ENCODE results near the gene SIPA1L3.

Gene SIPA1L3

DNA sequence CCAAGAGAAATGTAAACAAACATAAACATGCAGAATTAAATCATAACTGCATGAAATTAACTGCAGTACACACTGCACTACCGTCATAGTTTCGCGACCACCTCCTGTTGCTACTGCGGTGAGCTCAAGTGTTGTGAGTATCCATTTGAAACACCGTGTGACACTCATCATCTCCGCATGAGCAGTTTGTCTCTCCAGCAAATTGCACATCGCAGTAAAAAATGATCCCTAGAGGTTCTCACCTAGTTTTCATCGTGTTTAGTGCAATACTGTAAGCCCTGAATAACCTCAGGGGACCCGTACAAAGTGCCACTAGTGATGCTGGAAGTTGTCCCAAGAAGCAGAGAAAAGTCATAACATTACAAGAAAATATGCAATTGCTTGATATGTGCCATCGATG, 169.3 kb downstream of the SIPA1L3 start:
- DNase-seq = no peak

DNA sequence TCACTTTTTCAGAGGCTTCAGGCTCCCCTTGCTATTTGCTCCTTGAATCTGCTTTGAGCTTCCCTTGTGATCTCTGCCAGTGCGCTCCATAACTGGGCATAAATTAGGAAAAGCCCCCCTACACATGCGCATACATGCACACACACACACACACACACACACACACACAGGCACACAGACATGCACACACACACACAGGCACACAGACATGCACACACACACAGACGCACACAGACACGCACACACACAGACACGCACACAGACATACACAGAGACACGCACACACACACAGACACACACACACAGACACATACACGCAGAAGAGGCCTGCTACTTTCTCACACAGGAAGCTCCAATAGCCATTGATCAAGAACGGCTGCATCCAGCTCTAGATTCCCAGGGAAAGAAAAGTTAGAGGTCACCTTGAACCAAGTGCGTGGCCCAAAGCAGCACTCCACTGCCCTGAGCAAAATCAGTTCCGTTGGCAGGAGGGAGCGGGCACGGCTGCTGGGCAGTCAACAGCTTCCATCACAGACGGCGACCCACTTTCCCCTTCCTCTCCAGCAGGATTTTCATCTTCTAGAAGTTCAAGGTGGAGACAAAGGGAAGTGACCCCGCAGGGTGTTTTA, 171.4 kb downstream of the SIPA1L3 start:
- DNase-seq = no peak

DNA sequence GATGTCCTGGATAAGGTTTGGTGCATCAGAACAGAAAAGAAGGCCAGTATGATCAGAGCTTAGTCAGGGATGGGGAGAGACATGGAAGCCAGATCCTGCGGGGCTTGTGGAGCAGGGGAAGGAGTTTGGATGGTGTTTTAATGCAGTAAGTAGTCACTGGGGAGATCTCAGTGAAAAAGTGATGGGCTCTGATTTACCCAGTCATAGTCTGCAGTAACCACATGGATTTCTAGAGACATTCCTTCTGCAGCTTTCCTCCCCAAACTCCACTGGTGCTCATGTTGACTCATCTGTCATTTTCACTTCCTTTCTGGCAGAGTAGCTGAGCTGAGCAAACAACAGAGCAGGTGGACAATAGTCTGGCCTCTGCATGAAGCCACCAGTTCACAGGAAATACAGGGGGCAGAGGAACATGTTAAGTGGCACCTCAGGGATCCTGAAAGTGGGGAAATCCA, 172.9 kb downstream of the SIPA1L3 start:
- DNase-seq = no peak

DNA sequence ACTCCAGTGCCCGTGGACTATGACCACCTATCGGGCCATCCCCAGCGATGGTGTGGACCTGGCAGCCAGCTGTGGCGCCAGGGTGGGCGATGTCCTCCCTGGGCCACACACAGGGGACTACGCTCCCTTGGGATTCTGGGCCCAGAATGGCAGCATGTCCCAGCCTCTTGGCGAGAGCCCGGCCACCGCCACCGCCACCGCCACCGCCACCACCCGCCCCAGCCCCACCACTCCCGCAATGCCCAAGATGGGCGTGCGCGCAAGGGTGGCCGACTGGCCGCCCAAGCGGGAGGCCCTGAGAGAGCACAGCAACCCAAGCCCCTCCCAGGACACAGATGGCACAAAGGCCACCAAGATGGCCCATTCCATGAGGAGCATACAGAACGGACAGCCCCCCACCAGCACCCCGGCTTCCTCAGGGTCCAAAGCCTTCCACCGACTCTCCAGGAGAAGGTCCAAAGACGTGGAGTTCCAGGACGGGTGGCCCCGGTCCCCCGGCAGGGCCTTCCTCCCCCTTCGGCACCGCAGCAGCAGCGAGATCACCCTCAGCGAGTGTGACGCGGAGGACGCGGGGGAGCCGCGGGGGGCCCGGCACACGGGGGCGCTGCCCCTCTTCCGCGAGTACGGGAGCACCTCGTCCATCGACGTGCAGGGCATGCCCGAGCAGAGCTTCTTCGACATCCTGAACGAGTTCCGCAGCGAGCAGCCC, 174.7 kb downstream of the SIPA1L3 start:
- DNase-seq = no peak

DNA sequence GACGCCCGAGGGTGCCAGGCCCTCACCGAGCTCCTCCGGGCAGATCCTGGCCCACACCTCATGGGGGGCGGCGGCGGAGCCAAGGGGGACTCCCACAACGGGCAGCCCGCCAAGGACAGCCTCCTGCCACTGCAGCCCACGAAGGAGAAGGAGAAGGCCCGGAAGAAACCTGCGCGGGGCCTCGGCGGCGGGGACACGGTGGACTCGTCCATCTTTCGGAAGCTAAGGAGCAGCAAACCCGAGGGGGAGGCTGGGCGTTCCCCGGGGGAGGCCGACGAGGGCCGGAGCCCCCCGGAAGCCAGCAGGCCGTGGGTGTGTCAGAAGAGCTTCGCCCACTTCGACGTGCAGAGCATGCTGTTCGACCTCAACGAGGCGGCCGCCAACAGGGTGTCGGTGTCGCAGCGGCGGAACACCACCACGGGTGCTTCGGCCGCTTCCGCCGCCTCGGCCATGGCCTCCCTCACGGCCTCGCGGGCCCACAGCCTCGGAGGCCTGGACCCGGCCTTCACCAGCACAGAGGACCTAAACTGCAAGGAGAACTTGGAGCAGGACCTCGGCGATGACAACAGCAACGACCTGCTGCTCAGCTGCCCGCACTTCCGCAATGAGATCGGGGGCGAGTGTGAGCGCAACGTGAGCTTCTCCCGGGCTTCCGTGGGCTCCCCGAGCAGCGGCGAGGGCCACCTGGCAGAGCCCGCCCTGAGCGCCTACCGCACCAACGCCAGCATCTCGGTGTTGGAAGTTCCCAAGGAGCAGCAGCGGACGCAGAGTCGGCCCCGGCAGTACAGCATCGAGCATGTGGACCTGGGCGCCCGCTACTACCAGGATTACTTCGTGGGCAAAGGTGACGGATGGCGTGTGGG, 175.5 kb downstream of the SIPA1L3 start:
- no peak for DNase-seq

DNA sequence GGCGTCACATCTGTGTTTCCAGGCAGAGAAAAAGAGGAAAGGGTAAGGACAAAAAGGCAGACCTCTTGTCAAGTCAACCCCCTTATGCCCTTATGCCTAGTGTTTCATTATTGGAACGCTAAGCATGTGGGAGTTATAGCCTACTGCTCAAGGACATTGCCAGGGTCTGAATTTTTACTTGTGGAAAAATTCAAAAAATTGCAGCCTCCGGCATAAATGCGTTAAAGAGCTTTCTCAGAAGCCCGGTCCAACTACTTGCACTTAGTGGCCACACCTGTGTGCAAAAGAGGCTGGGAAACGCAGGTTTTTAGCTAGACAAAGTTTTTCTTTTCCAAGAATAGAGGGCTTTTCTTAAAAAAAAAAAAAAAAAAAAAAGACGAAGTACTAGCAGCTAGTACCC, 177.2 kb downstream of the SIPA1L3 start:
- DNase-seq = no peak

DNA sequence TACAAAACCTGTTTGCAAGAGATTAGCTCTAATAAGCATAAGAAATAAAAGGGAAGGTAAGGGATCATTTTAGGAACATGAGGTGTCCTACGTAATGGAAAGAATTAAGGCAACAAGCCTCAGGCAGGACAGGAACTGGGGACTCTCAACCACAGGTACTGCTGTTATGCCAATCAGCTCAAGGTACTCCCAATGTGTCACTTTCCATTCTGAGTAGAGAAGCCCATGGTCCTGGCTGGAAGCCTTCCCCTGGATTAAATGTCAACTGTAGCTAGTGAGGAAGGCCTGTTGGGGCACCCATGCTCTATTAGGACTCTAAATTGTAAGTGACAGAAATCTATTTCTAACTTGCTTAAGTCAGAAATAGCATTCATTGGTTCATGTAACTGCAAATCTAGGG, 182.4 kb downstream of the SIPA1L3 start:
- no peak for DNase-seq

DNA sequence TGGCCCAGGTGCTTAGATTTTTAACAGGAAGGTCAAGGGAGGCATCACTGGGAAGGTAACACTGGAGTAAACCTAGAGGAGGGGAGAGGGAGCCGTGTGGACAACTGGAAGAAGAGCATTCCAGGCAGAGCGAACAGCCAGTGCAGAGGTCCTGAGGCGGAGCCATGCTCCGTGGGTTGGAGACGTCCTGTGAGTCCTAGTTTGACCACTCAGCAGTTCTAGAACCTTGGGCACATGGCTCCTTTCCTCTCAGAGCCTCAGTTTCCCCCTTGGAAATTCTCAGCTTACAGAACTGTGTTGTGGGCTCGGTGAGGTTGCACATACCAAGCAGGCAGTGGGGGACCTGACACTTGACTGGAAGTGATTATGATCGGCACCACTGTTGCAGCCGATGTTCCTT, 186.1 kb downstream of the SIPA1L3 start:
- DNase-seq = no peak

DNA sequence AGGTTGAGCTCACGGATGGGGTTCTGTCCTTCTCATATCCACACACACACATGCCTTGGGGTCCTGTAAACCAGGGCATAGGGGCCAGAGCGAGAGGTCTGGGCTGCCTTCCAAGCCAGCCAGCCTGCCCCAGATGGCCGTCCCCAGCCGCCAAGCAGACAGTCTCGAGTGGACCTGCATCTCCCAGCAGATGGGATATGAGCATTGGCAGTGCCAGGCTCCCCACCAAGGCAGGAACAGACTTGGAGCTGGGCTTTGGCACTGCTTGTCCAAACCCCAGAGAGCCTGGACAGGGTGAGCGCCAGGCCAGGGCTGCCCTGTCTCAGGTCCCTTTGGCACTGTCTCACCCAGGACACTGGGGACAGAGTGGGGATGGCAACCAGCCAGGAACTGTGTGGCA, 186.6 kb downstream of the SIPA1L3 start:
- DNase-seq = no peak

DNA sequence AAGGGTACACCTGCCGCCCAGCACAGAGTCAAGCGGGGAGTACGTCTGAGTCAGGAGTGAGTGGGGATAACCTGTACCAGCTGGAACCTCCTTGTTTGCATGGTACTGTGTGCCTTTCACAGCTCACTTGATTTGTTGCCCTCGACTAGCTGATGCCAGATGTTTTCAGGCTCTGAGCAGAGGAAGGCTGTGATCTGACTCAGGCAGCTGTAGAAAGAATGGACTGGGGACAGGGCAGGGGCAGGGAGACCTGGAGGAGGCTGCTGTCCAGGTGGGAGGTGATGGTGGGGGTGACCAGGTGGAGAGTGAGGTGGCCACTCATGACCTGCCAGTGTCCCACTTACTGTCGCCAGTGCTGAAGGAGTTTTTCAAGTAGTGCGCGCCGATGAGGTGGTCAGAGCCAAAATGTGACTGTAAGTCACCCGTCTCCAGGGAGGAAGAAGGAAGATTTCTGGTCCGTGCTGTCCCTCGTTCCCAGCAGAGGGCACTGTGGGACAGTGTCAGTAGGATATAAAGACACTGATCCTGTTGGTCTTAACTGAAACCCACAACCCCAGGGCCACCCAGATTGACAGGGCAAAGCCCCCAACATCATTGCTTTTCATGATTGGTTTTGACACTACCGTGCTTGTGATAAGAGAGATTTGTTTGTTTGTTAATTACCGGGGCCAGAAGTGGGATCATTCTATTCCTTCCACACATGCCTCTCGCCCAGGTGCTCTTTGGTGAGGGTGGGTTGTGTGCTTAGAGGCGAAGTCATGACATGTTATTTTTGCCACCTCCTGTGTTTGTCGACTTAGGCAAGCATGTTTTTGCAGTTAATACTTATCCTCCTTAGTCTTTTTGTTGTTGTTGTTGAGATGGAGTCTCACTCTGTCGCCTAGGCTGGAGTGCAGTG, 188.7 kb downstream of the SIPA1L3 start:
- DNase-seq = peak; percentile 48

DNA sequence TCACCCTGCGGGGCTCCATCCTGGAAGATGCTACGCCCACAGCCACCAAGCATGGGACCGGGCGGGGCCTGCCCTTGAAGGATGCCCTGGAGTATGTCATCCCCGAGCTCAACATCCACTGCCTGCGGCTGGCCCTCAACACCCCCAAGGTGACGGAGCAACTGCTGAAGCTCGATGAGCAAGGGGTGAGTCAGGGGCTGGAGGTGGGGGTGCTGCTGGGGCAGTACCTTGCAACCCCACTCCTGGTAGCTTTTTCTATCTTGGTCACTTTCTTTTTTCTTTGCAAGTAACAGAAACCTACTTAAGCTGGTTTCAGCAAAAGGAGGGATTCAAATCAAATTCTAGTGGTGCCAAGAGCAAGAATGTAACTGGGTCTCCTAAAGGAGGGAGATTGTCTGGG, 193.0 kb downstream of the SIPA1L3 start:
- no peak for DNase-seq

DNA sequence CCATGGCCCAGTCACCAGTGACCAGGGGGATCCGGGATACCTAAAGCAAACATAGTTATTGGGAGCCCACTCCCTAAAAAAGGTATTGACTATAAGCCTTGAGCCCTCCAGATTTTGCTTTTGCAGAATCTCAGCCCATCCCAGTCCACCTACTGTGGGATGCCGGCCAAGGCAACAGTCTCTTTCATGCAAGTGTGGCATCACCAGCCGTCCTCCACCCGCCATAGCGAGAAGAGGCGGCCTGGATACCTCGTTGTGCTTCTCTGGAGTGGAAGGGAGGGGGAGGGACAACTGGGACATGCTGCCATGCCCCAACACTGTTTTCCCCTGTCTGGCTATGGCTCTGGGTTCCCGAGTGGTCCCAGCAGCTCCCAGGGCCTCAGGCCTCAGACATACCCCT, 193.6 kb downstream of the SIPA1L3 start:
- DNase-seq = no peak

DNA sequence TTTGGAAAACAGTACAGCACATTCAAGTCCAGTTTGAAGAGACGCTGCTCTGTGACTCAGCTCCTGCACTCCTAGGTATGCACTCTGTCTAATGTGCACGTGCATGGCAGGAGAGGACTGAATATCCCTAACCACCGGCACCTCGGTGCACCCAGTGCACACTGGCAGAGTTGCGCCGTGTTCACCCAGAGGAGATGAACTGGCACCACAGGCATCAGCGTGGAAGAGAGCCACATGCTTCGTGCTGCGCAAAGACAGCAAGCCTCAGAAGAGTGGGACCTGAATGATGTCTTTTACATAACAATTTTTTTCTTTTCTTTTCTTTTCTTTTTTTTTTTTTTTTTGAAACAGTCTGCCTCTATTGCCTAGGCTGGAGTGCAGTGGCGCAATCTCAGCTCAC, 194.7 kb downstream of the SIPA1L3 start:
- no peak for DNase-seq

DNA sequence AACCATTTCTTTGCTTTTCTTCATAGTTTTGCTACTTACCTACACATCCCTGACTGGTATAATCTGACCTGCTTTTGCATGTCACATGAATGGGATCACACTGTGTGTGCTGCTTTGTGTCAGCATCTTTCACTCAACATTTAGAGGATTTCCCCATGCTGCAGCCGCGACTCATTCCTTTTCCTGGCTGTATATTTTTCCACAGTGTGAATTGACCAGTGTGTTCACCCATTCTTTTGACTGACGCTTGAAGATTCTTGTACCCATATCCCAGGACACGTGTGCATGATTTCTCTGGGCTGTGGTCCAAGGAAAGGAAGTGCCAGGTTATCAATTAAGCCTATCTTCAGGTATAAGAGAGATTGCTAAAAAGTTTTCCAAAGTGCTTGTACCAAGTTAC, 198.6 kb downstream of the SIPA1L3 start:
- DNase-seq = no peak

DNA sequence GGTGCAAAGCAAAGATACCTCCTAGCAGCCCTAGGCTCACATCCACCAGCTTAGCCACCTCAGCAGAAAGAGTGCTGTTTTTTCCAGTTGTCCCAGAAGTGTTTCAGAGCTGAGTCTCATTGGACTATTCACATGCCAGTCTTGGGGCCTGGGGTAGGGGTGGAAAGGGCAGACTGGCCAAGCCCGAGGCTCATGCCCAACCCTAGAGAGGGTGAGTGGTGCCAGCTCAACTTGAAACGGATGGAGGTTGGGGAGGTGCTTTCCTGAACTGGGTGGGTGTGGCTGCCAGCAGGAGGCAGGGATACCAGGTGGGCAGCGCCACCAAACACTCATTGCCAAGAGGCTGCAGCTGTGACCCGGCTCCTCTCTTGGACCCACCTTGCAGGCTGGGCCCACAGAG, 200.1 kb downstream of the SIPA1L3 start:
- no peak for DNase-seq

DNA sequence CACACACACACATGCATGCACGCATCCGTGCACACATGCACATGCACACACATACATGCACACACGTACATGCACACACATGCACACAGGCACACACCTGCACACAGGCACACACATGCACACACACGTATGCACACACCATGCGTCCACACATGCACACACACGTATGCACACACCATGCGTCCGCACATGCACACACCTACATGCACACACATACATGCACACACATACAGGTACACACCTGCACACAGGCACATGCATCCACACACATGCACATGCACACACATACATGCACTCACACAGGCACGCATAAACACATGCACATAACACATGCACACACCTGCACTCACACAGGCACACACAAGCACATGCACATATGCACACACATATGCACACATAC, 204.9 kb downstream of the SIPA1L3 start:
- DNase-seq = no peak

DNA sequence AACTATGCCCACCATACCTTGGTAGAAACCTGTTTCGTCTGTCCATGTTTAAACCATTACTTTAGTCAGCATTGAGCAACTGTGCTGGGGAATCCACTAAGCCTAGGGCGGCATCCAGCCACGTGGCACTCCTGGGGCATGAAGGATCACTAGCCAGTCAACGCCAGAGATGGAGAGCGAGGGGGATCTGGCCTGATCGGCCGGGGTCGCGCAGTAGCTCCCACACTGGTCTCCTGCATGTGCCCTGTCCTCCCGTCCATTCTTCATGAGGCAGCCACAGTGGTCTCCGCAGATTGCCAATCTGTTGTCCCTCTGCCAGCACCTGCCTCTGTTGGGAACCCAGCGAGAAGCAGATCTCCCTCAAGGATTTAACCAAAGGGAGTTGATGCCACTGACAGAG, 207.6 kb downstream of the SIPA1L3 start:
- no peak for DNase-seq

DNA sequence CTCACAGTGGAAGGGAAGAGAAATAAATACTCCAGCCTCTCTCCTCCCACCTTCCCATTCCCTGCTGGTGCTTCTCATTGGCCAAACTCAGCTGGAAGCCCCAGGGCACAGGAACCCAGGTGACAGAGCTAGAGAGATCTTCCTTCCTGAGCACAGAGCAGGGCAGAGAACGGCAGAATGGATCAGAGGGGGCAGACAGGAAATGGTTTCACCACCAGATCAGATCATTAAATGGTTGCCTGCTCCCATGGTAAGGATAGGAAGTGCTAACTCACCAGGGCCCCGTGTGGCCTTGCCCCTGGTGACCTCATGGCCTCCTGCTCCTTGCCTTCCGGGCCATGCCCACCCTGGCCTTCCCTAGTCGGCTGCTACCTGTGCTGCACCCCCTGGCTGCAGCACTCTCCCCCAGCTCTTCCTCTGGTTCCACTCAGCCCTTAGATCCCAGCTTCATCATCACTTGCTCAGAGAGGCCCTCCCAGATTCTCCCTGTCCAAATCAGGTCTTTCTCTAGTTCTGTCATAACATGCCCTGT, 208.3 kb downstream of the SIPA1L3 start:
- DNase-seq = no peak

DNA sequence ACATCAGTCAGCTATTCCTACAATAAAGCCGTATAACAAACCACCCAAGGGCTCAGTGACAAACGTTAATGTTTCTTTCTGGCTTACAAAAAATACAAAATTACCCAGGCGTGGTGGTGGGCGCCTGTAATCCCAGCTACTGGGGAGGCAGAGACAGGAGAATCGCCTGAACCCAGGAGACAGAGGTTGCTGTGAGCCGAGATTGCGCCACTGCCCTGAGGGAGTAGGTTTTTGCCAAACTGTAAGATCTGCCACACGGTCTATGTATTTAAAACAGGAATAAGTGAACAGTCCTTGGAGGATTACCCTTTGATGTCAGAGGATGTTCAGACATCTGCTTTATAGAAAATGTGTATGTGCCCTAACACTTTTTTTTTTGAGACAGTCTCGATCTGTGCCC, 211.2 kb downstream of the SIPA1L3 start:
- DNase-seq = no peak

DNA sequence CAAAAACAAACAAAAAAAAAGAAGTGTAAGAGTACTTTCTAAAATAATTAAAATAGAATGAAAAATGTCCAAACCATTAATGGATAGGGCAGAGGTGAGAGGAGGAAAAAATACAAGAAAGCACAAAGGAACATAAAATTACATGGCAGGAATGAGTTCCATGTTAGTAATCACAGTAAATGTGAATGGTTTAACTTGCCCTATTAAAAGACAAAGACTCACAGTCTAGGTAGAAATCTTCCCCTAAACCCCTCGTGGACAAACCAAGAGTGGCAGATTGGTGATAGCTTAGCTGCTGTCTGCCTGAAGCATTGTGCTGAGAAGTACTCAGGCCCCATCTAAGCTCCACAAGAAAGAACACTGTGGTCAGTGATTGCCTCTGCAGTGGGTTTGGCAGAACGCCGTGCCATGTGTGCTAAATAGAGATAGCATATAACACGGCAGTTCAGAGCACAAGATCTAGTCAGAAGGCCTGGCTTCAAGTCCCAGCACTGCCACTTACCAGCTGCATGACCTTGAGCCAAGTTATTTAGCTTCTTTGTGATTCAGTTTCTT, 213.5 kb downstream of the SIPA1L3 start:
- DNase-seq = no peak

DNA sequence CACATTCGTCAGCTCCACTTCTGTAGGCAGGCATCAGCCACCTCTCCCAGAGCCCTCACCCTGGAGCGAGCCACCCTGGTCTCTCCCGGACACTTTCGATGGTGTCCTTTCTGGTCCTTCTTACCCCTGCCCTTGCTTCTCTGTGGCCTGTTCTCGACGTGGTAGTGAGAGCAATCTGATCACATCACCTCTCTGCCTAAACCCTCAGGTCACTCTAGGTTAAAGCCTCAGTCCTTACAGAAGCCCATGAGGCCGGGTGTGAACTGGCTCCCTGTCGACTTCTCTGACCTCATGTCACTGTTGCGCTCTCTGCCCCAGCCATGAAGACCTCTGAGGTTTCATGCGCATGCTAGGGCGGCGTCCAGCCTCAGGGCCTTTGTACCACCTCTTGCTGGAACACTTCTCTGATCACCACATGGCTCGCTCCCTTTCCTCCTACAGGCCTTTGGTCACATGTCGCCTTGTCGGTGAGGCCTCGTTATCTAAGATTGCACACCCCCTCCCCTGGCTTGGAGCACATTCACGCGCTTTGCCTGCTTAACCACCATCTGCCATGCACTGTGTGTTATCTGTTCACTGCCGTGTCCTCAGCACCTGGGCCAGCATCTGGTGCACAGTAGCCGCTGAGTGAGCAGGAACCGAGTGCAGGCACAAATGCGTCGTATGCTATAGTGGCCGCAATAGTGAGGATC, 215.5 kb downstream of the SIPA1L3 start:
- no peak for DNase-seq

DNA sequence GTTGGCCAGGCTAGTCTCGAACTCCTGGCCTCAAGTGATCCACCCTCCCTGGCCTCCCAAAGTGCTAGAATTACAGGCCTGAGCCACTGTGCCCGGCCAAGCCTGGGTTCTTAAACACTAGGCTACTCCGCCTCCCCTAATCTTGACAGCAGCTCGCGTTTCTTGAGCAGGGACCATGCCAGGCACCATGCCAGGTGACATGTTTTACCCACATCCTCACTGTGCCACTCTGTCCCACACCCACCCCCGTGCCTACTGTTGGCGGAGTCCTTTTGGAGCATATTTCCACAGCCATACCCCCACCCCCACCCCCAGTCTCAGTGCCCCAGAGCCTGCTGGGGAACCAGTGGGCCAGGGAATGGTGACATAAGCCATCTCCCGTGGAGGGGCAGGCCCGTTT, 218.2 kb downstream of the SIPA1L3 start:
- no peak for DNase-seq
